Measurements from ENCODE around the gene NDE1.

Gene NDE1

DNA sequence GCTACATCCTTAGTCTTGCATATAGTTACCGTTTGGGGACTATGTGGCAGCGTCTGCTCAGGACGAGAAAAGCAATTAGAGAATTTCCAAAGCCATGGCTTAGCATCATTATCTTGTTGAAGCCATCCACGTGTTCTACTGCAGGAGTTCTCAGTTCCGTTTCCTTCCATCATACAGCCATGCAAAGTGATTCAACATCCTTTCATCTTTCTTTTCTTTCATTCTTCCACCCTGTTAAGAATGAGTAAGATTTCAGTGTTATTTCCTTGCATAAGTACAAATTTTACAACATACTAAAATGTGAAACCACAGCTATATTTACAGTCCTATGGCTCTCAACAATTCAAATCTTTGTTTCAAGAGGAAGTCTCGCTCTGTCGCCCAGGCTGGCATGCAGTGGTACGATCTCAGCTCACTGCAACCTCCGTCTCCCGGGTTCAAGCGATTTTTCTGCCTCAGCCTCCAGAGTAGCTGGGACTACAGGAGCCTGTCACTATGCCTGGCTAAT lies 10.9 kb upstream of the NDE1 start:
- TF ChIP-seq, protein P1, sequence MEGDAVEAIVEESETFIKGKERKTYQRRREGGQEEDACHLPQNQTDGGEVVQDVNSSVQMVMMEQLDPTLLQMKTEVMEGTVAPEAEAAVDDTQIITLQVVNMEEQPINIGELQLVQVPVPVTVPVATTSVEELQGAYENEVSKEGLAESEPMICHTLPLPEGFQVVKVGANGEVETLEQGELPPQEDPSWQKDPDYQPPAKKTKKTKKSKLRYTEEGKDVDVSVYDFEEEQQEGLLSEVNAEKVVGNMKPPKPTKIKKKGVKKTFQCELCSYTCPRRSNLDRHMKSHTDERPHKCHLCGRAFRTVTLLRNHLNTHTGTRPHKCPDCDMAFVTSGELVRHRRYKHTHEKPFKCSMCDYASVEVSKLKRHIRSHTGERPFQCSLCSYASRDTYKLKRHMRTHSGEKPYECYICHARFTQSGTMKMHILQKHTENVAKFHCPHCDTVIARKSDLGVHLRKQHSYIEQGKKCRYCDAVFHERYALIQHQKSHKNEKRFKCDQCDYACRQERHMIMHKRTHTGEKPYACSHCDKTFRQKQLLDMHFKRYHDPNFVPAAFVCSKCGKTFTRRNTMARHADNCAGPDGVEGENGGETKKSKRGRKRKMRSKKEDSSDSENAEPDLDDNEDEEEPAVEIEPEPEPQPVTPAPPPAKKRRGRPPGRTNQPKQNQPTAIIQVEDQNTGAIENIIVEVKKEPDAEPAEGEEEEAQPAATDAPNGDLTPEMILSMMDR (conservative IDR thresholded peaks at IDR 0.05; ENCODE audit: low read depth): no peak
- no peak overlapping the region for H3K27ac ChIP-seq
- ChIA-PET POLR2A (ENCODE audit: low non-redundant PET) (no interaction called here), CTCF (no interaction called here)
- no peak for DNase-seq (ENCODE audit: low spot score)

DNA sequence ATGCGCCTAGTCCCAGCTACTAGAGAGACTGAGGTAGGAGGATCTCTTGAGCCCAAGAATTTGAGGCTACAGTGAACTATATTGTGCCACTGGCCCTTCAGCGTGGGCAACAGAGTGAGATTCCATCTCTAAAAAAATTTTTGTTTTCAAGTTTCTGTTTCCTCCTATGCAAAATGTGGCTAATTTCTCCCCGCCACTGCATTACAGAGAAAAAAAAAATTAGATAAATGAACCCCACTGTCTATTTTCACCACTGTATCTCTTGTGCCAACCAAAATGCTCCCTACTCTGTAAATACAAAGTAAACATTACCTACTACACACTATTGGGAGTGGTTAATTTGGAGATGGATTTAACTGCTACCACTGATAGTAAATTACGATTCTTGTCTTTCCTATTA lies 9.1 kb upstream of the NDE1 start:
- H3K27ac ChIP-seq: no peak overlapping the region
- ChIA-PET CTCF (no interaction called here), POLR2A (ENCODE audit: low non-redundant PET) (no interaction called here)
- no peak for DNase-seq (ENCODE audit: low spot score)
- TF ChIP-seq, protein P1 (conservative IDR thresholded peaks at IDR 0.05; ENCODE audit: low read depth): no peak

DNA sequence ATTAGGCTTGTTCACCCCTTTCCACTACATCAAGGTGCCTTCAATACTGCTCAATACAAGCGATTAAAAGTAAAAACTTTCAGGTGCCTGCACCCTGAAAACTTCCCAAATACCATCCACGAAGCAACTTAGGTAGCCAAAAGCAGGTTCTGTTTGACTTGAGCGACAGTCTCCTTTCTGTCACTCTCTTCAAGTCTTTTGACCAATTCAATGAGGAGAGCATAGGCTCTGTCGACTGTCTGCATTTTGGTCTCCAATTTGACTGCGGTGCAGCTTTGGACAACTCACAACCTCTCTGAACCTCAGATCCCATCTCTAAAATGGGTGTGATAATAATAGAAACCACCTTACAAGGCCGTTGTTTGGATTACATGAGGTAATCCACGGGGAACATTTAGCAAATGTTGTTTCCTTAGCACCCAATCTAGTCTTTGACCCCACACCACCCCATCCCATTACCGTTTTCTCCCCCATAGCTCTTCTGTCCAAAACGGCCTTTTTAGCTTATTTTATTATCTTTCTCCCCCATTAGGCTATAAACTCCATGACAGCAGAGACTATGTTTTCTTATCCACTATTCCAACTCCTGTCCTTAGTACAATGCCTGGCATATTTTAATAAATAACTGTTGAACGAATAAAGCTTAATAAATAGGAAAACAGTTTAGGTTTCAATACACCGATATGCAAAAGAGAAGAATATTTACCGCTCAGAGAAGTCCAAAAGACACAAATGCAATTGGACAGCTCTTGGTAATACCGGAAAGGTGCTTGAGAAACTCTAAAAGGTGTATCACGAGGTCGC lies 8.1 kb upstream of the NDE1 start:
- H3K27ac ChIP-seq: peak overlapping the region; percentile 98
- CTCF ChIA-PET: interaction anchor here (0.6 to 1.0 kb wide), 4 partner anchors 19 to 62 kb away, joined by 3 to 4 read pairs (median 3); no protein-coding TSS in a partner anchor
- TF ChIP-seq, protein P1 (conservative IDR thresholded peaks at IDR 0.05; ENCODE audit: low read depth): no peak
- POLR2A ChIA-PET (ENCODE audit: low non-redundant PET): interaction anchor here (1.0 kb wide), 1 partner anchor 30 kb away, joined by 4 read pairs; no protein-coding TSS in a partner anchor
- DNase-seq (ENCODE audit: low spot score): no peak

DNA sequence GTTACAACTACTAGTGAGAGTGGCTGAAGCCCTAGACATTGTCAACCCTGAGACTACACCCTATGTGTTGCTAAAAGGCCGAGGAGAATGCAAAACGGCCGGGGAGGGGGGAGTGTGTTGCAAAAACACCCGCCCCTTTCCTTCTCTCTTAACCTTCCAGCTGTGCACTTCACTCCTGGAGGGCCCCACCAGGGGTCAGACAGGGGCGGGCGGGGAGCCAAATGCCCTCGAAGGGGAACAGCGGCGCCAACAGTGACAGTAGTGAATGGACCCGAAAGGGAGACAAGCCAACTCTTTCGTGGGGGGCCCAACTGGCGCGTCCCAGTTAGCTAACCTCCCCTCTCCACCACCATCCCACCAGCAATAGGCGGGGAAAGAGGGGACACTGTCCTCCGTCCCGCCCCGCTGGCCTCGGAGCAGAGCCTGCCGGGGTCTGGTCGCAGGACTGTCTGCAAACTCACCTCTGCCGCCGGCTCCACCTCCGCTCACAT lies 7.4 kb upstream of the NDE1 start:
- peak overlapping the region; percentile 98 for H3K27ac ChIP-seq
- TF ChIP-seq, protein P1 (conservative IDR thresholded peaks at IDR 0.05; ENCODE audit: low read depth): peak; percentile 37
- DNase-seq (ENCODE audit: low spot score): peak; percentile 78
- CTCF ChIA-PET: interaction anchor here (0.6 to 1.0 kb wide), 5 partner anchors 36 to 62 kb away, joined by 3 to 6 read pairs (median 3); no protein-coding TSS in a partner anchor
- POLR2A ChIA-PET (ENCODE audit: low non-redundant PET): interaction anchor here (1.0 kb wide), 1 partner anchor 29 kb away, joined by 4 read pairs; no protein-coding TSS in a partner anchor

DNA sequence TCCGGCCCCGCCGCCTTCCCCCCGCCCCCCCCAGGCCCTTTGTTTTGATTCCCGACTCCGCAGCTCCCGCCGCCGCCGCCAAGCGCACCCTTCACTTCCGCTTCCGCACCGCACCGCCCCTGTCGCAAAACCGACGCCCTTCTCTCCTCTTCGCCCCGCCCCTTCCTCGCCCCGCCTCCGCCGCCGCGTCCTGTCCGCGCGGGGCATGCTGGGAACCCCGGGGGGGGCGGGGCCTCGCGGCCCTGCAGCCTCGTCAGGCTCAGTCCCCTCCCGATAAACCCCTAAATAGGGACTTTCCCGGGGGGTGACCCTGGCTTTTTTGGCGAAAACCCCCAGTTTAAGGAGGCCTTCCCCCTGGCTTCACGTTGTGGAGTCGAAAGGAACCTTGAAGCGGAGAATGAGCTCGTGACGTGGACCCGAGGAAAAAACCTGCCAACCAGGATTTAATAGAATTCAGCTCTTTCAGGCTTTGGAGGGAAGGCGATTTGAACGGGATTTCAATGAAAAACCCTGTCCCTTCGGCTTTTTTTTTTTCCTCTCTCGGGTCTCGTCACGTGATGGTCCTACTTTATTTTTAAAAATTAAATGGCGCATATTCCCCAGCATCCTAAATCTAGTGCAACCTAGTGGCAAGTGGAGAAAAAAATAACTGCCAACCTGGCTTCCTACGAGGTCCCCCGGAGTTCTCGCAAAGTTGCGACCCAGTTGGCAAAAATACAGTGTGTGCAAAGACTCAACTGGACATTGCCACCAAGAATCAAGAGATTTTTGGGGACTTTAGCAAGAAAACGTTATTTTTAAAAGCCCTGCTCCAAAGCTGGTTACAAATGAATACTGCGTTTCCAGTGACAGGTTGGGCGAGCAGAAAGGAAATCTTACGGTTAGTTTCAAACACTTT lies 6.7 kb upstream of the NDE1 start, which contains the start of gene MARF1:
MARF1 (minus strand) TSS at position 107 of the 898 bp plus-strand sequence. CDS start 3,921 bp downstream, outside the sequence.
- peak within 1 kb of the TSS; percentile 98 for H3K27ac ChIP-seq
- peak; percentile 87 for DNase-seq (ENCODE audit: low spot score)
- POLR2A ChIA-PET (ENCODE audit: low non-redundant PET): interaction anchor here (0.6 to 1.0 kb wide), 2 partner anchors 28 to 570 kb away, joined by 3 to 4 read pairs; no protein-coding TSS in a partner anchor
- TF ChIP-seq, protein P1 (conservative IDR thresholded peaks at IDR 0.05; ENCODE audit: low read depth): peak; percentile 45
- CTCF ChIA-PET: interaction anchor here (0.6 to 1.0 kb wide), 7 partner anchors 29 to 53 kb away, joined by 3 to 6 read pairs (median 3); no protein-coding TSS in a partner anchor

Measured in RWPE1 (cell line).